ENCODE results near the gene USH2A.

GRCh38 chr1:216258386-216258785 is 164.9 kb downstream of the USH2A start:
- TF ChIP-seq, protein P1, sequence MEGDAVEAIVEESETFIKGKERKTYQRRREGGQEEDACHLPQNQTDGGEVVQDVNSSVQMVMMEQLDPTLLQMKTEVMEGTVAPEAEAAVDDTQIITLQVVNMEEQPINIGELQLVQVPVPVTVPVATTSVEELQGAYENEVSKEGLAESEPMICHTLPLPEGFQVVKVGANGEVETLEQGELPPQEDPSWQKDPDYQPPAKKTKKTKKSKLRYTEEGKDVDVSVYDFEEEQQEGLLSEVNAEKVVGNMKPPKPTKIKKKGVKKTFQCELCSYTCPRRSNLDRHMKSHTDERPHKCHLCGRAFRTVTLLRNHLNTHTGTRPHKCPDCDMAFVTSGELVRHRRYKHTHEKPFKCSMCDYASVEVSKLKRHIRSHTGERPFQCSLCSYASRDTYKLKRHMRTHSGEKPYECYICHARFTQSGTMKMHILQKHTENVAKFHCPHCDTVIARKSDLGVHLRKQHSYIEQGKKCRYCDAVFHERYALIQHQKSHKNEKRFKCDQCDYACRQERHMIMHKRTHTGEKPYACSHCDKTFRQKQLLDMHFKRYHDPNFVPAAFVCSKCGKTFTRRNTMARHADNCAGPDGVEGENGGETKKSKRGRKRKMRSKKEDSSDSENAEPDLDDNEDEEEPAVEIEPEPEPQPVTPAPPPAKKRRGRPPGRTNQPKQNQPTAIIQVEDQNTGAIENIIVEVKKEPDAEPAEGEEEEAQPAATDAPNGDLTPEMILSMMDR (IDR thresholded peaks at IDR 0.05; ENCODE audit: borderline replicate concordance, extremely low read depth, low read length, poor library complexity, severe bottlenecking): no peak
- no peak for TF ChIP-seq EZH2 (IDR thresholded peaks at IDR 0.05; ENCODE audit: borderline replicate concordance, low read depth, low read length, severe bottlenecking)

Measured in DND-41 (cell line).